ENCODE results near the gene INHBB.

GRCh38 chr2:120354935-120355779 is 9.2 kb downstream of the INHBB start:
- no peak for TF ChIP-seq CTCF (IDR thresholded peaks at IDR 0.05)
- TF ChIP-seq POLR2A (IDR thresholded peaks at IDR 0.05) = no peak

All from thyroid gland (tissue), 4 donors.